Lower leg skin (tissue), 4 donors: ENCODE measurements around the gene CELA3A. TPM values are rescaled to one million over a fixed set of nuclear protein-coding genes. Genes with fewer than 3 reads are reported as not detected.
"Not testable (repeated sequence)": the region's sequence is repeated elsewhere in the genome, so short reads cannot be mapped to it uniquely, and the experiment has no call there.

Source experiments
- DNase-seq, 2 donors: peaks; one replicate each; pipeline ENCODE4 v3.0.0-alpha.2; 2019; ENCODE audit warnings: low spot score in 2 of 2
- H3K4me3 ChIP-seq: fragments of 200-600 bp; sonication (generic); 2 replicates; pipeline ENCODE4 v1.5.1; 2017; ENCODE audit warnings: mild to moderate bottlenecking, low read depth; ENCODE audit not compliant: poor library complexity, severe bottlenecking
- CTCF ChIP-seq, 3 donors: fragments of 450-650 bp; IDR thresholded peaks; one replicate each; pipeline ENCODE4 v1.5.1; 2016; ENCODE audit warnings: antibody characterized with exemption in 3 of 3, mild to moderate bottlenecking in 3 of 3, moderate library complexity in 2 of 3
- POLR2A ChIP-seq, 2 donors: fragments of 450-650 bp; IDR thresholded peaks; one replicate each; pipeline ENCODE4 v1.6.1; 2016 to 2017; ENCODE audit warnings: antibody characterized with exemption in 2 of 2, mild to moderate bottlenecking in 1 of 2, moderate library complexity in 1 of 2
- WGBS, 2 donors: methylation state at CpG; one replicate each; pipeline ENCODE4 v1.1.5; 2018; 5-methylcytosine and 5-hydroxymethylcytosine counted together
- intact Hi-C: fragments of 100-400 bp; cut with DNase I; formaldehyde crosslinking; loops from one replicate; pipeline ENCODE4 v1.15.0; 2023; ENCODE audit warnings: low total_unique reads
- total RNA-seq, 4 donors: library from RNA; depleted of rRNA; stranded (reverse); fragments of >200 nt; gene quantifications; one replicate each; pipeline ENCODE4 v1.1.0, GENCODE V29; 2016

Gene CELA3A
- total RNA-seq, 4 donors from 2014 or later: not detected

DNA sequence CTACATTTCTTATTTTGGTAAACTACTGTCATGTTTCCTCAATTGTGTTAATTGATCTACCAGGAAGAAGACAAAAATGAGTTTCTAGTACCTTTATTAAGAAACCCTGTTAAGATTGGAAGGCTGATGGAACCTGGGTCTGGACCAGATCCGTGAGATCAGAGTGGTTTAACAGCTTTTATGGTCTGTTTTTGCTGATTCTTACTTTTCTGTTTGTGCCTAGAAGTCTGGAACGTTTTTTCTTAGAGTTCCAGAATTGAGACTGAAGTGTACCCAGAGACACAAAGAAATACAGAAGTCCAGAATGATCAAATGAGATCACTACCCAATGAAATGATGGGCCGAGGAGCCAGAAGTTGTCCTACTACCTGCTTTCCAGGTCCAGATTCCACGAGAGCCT, 28.6 kb downstream of the CELA3A start:
- TF ChIP-seq CTCF (IDR thresholded peaks at IDR 0.05) (no peak), POLR2A (IDR thresholded peaks at IDR 0.05) (no peak)
- H3K4me3 ChIP-seq: no peak overlapping the region
- 73 to 74% methylated on average over 4 of the region's 4 CpGs for WGBS, 2 donors
- intact Hi-C loops: no loop called here
- no peak for DNase-seq

DNA sequence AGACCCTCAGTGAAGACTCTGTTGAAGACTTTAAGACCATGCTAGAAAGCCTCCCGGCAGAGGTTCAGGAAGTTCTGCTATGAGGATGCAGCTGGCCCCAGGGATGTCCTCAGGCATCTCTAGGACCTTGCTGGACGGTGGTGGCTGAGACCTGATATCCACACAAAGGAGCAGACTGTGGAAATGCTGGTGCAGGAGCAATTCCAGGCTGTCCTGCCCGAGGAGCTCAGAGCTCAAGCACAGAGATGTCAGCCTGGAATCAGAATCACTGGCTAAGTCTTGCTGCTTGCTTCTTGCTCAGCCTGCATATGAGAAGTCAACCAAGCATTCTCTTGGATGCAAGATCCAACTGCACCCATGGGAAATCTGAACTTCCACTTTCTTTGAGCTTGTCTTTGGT, 29.0 kb downstream of the CELA3A start:
- intact Hi-C loops: no loop called here
- H3K4me3 ChIP-seq: no peak overlapping the region
- 70 to 82% methylated on average over 3 of the region's 3 CpGs for WGBS, 2 donors
- TF ChIP-seq CTCF (IDR thresholded peaks at IDR 0.05): no peak
- no peak for TF ChIP-seq POLR2A (IDR thresholded peaks at IDR 0.05)
- no peak for DNase-seq

GRCh38 chr1:22031214-22031962, 29.9 kb downstream of the CELA3A start:
- 62 to 64% methylated on average over 8 of the region's 8 CpGs for WGBS, 2 donors
- intact Hi-C loops: no loop called here
- H3K4me3 ChIP-seq: no peak overlapping the region
- no peak for DNase-seq
- TF ChIP-seq CTCF (IDR thresholded peaks at IDR 0.05): no peak
- TF ChIP-seq POLR2A (IDR thresholded peaks at IDR 0.05): no peak

DNA sequence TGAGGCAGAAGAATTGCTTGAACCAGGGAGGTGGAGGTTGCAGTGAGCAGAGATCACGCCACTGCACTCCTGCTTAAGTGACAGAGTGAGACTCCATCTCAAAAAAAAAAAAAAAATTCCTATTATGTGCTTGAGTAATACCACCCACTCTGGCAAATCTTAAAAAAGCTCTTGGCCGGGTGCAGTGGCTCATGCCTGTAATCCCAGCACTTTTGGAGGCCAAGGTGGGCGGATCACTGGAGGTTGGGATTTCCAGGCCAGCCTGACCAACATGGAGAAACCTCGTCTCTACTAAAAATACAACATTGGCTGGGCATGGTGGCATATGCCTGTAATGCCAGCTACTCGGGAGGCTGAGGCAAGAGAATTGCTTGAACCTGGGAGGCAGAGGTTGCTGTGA, 33.4 kb downstream of the CELA3A start:
- intact Hi-C loops, H3K4me3 ChIP-seq: not testable (repeated sequence)
- 79 to 82% methylated on average over 5 of the region's 5 CpGs for WGBS, 2 donors

GRCh38 chr1:22037520-22037919, 36.1 kb downstream of the CELA3A start:
- intact Hi-C loops: no loop called here
- H3K4me3 ChIP-seq: no peak overlapping the region
- 59 to 60% methylated on average over 7 of the region's 7 CpGs for WGBS, 2 donors
- DNase-seq: no peak
- no peak for TF ChIP-seq CTCF (IDR thresholded peaks at IDR 0.05)
- TF ChIP-seq POLR2A (IDR thresholded peaks at IDR 0.05): no peak

More for the DNA sequence above, 33.4 kb downstream of the CELA3A start:
- not testable (repeated sequence) for DNase-seq

GRCh38 chr1:22038036-22038435, 36.6 kb downstream of the CELA3A start:
- intact Hi-C loops: no loop called here
- TF ChIP-seq CTCF (IDR thresholded peaks at IDR 0.05): no peak
- no peak for TF ChIP-seq POLR2A (IDR thresholded peaks at IDR 0.05)
- no peak for DNase-seq
- WGBS, 2 donors: 31 to 45% methylated on average over 5 of the region's 5 CpGs
- H3K4me3 ChIP-seq: no peak overlapping the region
